ENCODE results near the gene SGPL1.

- TF ChIP-seq CTCF (conservative IDR thresholded peaks at IDR 0.05 in 1 of 2, IDR thresholded peaks at IDR 0.05 in 1 of 2; ENCODE audit: extremely low read depth in 1 of 2, insufficient read depth in 1 of 2, low read depth in 1 of 2, low read length in 2 of 2) (no peak), EZH2 (IDR thresholded peaks at IDR 0.05; ENCODE audit: borderline replicate concordance, low read length) (no peak)
These were observed 14.4 kb downstream of the SGPL1 start for GRCh38 chr10:70830164-70830563.
